NCI-H2196 treated with DMSO at 0.1 percent for 48 hours (cell line): ENCODE measurements around the gene MROH2A.

Experiments used
- DNase-seq: peaks from one replicate; lab custom pipeline; 2025; ENCODE audit not compliant: unreplicated experiment; lab: John Stamatoyannopoulos, UW

The MROH2A gene

DNA sequence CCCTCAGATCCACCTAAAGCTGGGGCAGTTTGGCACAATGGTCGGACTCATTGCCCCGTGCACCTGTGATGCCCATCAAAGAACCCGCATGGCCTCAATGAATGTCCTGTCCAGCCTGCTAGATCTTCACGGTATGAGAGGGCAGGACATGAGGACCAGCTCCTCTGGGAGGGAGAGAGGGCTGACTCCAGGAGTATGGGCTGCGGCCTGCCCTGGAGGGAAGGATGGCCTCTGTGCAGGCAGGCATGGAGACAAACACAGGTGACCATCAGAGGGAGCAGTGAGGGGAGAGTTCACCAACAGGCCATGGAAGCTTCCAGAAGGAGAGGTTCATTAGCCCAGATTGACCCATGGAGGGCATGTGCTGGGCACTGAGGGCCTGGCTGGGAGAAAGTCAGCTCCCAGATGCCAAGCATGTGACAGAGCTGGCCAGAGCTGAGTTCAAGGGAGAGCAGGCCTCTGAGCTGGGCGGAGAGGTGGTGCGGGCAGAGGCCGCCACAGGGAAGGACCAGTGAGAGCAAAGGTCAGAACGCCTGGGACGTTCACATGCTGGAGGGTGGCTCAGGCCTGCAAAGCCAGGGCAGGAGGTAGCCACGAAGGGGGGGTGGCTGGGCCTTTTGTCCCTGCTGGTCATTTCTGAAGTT is 40.0 kb downstream of the MROH2A start:
- no peak for DNase-seq

DNA sequence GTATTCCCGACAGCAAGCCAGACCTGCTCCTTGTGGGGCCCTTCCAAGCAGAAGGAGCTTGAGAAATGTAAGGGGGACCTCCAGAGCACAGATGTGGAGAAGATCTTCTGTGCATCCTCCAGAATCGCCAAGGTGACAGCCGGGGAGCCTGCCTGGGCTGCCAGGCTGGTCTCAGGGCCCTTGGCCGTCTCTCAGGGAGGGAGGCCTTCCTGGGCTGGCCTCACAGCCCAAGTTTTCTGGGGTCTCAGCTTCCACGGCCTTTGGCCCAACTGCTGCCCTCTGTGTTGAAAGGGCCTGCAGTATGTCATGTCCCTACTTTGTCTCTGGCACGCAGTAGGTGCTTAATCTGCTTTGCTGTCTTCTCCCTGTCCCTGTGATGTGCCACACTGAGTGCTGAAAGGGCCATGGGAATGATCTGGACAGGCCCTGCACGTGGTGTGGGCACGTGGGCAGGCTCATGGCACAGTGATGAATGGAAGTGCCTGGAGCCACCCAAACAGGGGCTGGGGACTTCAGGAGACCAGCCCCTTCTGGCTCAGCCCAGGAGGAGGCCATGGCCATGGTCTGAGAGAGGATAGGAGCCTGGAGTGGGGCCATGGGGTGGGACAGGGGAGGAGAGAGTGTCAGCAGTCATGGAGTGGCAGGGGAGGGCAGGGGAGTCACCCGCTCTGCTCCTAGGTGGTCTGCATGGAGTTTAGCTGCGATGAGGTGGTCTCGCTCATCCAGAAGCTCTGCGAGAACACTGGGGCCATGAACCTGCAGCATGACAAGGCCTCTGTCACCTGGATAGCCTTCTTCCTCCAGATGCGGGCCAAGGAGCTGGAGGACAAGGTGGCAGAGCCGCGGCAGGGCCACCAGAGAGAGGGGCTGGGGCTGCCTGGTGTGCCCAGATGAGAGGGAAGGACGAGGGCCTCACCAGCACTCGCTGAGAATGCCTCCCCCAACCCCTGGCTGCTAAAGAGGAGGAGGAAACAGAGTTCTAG is 40.8 kb downstream of the MROH2A start:
- DNase-seq = no peak

GRCh38 chr2:233819884-233820773 is 42.0 kb downstream of the MROH2A start:
- DNase-seq = no peak

- DNase-seq = no peak
Observed at GRCh38 chr2:233820774-233821105, 42.6 kb downstream of the MROH2A start.

- no peak for DNase-seq
Observed at GRCh38 chr2:233821196-233821595, 43.1 kb downstream of the MROH2A start.

GRCh38 chr2:233821709-233822100 is 43.6 kb downstream of the MROH2A start:
- DNase-seq = no peak

GRCh38 chr2:233822101-233822771 is 44.1 kb downstream of the MROH2A start:
- no peak for DNase-seq

DNA sequence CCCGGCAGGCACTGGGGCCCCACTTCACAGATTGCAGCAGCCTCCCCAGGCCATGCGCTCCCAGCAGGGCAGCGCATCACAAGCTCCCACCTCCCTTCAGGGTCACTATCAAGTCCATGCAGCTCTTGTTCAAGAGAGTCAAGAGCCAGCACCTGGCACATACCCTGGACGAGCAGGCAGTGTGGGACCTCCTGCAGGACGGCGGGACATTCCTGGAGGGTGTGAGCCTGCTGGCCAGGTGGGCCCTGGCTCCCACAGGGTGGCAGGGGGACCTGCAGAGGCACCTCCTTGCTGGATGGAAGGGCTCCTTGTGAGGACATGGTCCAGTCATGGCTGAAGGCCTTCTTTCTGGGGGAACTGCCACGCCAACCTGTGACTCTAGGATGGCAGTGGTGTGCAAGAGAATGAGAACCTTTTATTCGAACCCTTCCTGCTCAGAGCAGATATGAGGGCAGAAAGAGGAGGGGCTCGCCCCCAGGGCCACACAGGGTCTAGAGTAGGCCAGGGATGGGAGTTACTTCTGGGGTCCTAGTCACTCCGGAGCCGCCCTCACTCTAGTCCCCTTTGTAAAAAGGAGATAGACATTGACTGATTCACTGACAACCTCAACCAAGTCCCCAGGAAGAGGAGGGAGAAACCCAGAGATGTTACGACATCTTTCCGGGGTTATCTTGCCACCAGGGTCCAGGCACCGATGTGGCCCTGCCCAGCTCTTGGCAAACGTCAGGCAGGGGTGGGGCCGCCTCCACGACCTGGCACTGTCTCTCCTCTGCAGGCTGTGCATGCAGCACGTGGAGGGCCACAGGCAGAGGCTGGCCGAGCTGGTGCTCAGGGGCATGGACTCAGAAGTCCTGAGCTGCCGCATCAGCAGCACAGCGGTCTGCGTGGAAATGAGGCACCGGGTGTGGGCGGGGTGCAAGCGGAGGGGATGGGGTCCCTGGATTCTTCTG is 44.9 kb downstream of the MROH2A start:
- DNase-seq = no peak

DNA sequence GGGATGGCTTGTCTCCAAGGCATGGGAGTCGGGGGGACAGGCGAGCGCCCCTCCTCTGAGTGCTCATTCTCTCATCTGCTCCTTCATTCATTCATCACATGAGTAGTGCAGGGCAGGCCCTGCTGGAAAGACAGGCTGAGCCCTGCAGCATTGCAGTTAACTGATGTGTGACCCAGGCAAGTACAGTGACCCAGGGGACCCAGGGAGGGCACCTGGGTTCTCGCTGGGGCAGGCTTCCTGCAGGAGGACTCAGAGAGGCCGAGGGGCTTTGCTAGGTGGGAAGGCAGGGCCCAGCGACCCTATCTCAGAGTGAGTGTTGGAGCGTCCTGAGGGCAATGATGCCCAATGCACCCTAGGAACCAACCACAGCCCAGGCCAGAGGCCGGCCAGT is 45.6 kb downstream of the MROH2A start:
- no peak for DNase-seq

DNA sequence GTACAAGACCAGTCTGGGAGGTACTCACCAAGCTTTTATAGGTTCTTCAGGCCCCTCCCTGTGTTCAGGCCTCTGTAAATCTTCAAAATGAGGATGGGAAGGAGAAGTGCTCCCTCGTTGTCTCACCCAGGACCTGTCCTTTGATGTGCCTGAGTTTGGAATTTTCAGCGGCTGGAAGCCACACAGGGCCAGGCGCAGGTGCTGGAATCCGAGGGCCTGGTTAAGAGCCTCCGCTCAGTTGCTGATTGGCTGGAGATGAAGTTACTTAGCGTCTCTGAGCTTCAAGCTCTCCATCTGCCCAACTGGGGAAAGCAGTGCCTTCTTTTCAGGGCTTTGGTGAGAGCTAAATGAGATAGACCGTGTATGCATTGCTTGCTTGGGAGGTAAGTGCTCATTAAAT is 46.2 kb downstream of the MROH2A start:
- no peak for DNase-seq

DNA sequence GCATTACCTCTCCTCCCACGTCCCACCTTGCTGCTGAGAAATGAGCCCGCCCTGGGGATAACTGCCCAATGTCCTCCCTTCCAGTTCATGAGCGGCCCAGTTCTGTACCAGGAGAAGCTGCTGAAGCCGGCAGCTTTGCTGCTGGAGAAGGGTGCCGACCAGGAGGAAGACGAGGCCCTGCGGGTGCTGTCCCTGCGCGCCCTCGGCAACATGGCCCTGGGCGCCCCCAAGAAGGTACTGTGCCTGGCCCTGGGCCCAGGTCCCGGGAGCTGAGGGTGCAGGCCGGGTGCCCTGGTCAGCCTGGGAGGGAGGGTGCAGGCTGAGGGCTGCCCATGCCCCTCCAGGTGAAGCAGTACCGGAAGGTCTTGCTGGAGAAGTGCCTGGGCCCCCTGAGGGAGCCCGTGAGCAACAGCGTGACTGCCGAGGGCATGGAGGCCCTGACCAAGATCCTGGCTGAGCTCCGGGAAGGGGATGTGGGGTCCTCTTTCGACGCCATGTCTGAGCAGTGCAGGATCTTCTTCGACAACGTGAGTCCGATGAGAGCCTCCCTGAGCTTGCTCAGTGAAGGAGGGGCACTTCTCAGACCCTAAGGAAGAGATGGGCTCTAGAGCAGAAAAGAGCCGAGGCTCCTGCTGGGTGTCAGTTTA is 50.5 kb downstream of the MROH2A start:
- no peak for DNase-seq

DNA sequence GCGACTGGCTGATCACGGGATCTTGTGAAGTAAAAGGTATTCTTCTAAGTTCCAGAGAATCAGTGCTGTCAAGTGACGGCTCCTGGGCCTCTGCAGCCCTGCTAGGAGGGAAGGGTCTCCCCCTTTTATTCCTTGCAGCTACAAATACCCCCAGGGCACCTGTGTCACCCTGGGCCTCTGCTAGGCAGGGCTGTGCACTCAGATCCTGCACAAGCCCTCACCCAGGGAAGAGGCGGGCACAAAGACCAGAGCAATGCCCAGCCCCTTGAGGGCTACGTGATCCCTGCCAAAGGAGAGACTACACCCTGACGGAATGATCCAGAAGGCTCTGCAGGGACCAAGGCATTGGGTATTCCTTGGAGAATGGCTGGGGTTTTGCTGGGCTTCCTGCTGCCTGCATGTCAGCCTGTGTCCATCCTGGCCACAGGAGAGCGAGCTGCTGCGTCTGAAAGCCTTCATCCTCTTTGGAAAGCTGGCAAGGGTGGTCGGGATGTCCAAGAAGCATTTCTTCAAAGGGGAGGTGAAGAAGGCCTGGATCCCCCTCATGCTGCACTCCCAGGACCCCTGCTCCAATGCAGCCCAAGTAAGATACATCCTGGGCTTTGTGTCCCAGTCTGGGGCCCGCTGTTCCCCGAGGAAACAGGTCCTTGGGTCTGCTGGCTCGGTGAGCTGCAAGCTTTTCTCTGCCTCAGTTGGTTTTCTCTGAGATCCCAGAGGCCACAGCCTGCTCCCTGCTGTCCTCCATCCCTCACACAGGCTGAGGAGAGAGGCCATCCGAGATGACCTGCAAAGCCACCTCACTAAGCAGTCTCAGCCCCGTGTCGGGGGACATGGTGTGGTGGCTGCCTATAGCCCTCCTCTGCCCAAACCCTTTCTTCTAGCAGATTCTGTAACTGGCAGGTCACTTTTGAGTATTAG is 51.3 kb downstream of the MROH2A start:
- DNase-seq = no peak

DNA sequence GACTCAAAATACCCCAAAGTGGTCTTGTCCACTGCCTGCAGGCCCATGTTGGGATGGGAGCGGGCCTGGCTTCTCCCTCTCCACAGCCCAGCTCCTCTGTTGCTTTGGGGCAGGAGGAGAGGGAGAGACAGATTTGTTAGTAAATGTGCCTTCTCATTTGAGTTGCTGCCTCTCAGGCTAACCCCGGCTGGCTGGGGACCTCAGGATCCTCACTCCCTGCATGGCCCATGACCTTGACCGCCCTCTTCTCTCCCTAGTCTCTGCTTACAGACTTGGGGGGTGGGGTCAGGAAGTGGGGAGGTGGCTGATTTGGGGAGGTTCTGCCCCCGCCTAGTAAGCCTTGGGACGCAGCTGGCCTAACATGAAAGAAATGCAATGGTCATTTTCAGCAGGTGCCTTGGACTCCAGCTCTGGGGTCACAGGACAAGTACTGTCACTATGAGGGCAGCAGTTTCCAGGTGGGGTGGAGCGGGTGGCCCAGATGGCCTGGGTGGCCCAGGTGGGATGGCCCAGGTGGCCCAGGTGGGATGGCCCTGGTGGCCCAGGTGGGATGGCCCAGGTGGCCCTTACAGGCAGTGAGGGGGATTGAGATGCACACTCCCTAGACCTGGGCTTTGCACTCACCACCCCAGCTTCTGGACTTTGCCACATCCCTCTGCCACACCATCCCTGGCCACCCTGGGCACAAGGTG is 52.1 kb downstream of the MROH2A start:
- no peak for DNase-seq

- DNase-seq = no peak
Observed at GRCh38 chr2:233831011-233831721, 53.0 kb downstream of the MROH2A start.

DNA sequence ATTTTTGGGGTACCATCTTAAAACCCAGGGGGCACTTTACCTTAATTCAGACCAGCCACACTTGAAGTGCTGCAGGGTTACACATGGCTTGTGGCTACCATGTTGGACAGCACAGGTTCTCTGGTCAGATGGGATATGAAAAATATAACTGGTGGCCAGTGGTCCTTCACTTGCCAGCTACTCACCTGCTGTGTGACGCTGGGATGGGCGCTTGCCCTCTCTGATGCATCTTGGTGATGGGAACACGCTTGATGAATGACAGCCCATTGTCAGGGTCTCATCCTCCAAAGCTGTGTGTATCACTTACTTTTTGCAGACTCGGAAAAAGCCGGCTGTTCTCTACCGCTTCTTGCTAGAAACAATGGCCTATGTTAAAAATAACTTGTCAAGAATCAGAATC is 53.7 kb downstream of the MROH2A start:
- DNase-seq = no peak

DNA sequence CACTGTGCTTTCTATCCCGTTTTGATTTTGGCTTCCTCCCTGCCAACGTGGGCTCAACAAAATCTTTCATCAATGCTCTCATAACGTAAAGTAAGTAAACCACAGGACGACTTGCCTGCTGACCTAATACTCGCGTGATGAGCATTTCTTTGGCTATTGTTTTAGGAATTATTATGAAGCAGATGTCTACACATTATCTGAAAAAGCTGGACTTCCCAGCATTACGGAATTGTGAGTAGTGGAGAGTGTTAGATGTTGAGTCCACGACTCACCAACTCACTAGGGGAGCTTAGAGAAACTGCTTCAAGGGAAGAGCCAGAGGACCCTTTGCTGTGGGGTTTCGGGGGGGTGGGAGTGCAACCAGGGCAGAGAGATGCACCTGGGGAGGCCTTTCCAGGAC is 54.3 kb downstream of the MROH2A start:
- no peak for DNase-seq

DNA sequence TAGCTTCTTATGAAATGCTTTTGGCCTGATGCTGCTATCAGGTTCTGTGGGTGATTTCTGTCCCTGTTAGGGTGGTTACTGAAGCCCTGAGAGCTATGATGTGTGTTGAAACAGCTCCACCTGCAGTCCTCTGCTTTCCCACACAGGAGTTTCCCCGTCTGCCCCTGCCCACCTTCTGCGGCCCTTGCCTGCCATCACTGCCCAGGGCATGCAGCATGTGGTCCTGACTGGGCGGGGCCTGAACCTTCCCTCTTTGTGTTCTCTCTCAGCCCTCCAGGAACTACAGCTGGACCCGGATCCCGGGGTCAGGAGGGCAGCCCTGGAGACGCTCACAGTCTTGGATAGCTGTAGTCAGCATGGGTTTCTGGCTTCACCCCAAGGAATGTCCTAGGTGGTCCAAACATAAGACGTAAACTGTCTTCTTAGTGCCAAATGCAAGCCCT is 54.8 kb downstream of the MROH2A start:
- peak; percentile 33 for DNase-seq
